H1 (cell line): Measurements from ENCODE around the gene ZNF394. TPM values are rescaled to one million over a fixed set of nuclear protein-coding genes. Genes with fewer than 3 reads are reported as not detected.

ENCODE experiments used
- CTCF ChIA-PET: fragments of 300-600 bp; sonication (Branson Sonifier 250); formaldehyde crosslinking; loops from one replicate; lab custom pipeline; 2021; ENCODE audit not compliant: partially characterized antibody; lab: Charles Lee
- POLR2A ChIA-PET: fragments of 300-600 bp; sonication (Branson Sonifier 250); formaldehyde crosslinking; loops from one replicate; lab custom pipeline; 2021; ENCODE audit warnings: inconsistent platforms; ENCODE audit not compliant: partially characterized antibody; lab: Charles Lee
- DNase-seq, 2 experiments: peaks; one replicate each; pipeline versions ENCODE4 v3.0.0 to v3.0.0-alpha.2; 2010 to 2022; ENCODE audit warnings: low spot score in 2 of 2, low read depth in 1 of 2, mixed read lengths in 1 of 2
- FAIRE-seq: peaks from 2 replicates; lab custom pipeline; 2011; peaks lifted over from hg19 to GRCh38; lab: Jason Lieb, UNC
- H2AFZ ChIP-seq: 2 replicates; pipeline ENCODE4 v1.8.1; 2012; ENCODE audit warnings: low read length, inconsistent platforms
- H2AK5ac ChIP-seq: 2 replicates; pipeline ENCODE4 v1.6.1; 2013; ENCODE audit warnings: low read depth, low read length
- H2BK120ac ChIP-seq: replicated peaks from 2 replicates; pipeline ENCODE3; 2013; ENCODE audit warnings: low read depth, low read length, inconsistent platforms
- H2BK12ac ChIP-seq: 2 replicates; pipeline ENCODE4 v1.6.1; 2013; ENCODE audit warnings: low read depth, low read length
- H2BK15ac ChIP-seq: 2 replicates; pipeline ENCODE4 v1.6.1; 2013; ENCODE audit warnings: low read length
- H2BK20ac ChIP-seq: 2 replicates; pipeline ENCODE4 v1.6.1; 2013; ENCODE audit warnings: low read length
- H2BK5ac ChIP-seq: 2 replicates; pipeline ENCODE4 v1.6.1; 2013; ENCODE audit warnings: low read depth, low read length
- H3K14ac ChIP-seq: 2 replicates; pipeline ENCODE4 v1.6.1; 2013; ENCODE audit warnings: inconsistent platforms; ENCODE audit not compliant: insufficient read length
- H3K18ac ChIP-seq: 2 replicates; pipeline ENCODE4 v1.6.1; 2013; ENCODE audit warnings: low read length; ENCODE audit errors: extremely low read depth
- H3K23ac ChIP-seq: 2 replicates; pipeline ENCODE4 v1.6.1; 2013; ENCODE audit warnings: inconsistent platforms; ENCODE audit not compliant: insufficient read length
- H3K23me2 ChIP-seq: 2 replicates; pipeline ENCODE4 v1.6.1; 2013; ENCODE audit warnings: low read depth, low read length
- H3K27ac ChIP-seq: 2 replicates; pipeline ENCODE4 v1.6.1; 2011; ENCODE audit warnings: low read depth, low read length, inconsistent platforms
- H3K27me3 ChIP-seq, 4 experiments: replicated peaks in 1 of 4; 1 replicate in 1 of 4; 2 replicates in 3 of 4; pipeline versions ENCODE4 v1.6.1 to v1.8.1; 2011 to 2013; ENCODE audit warnings: low read length in 3 of 4, mild to moderate bottlenecking in 3 of 4, inconsistent platforms in 2 of 4, mixed read lengths in 2 of 4, moderate library complexity in 1 of 4; ENCODE audit not compliant: control insufficient read depth in 3 of 4, insufficient read depth in 3 of 4; ENCODE audit errors: extremely low read depth in 1 of 4
- H3K36me3 ChIP-seq, 4 experiments: 2 replicates each; pipeline versions ENCODE4 v1.6.1 to v1.8.1; 2011 to 2013; ENCODE audit warnings: mild to moderate bottlenecking in 4 of 4, low read length in 3 of 4, moderate library complexity in 2 of 4, control low read depth in 1 of 4, inconsistent platforms in 1 of 4; ENCODE audit not compliant: insufficient read depth in 4 of 4, control insufficient read depth in 2 of 4
- H3K4ac ChIP-seq: replicated peaks from 2 replicates; pipeline ENCODE3; 2013; ENCODE audit warnings: low read length, low read depth, mixed read lengths, inconsistent platforms; ENCODE audit not compliant: insufficient read length
- H3K4me1 ChIP-seq, 4 experiments: replicated peaks in 1 of 4; 1 replicate in 1 of 4; 2 replicates in 3 of 4; pipeline versions ENCODE4 v1.6.1 to v1.8.1; 2011 to 2013; ENCODE audit warnings: low read length in 3 of 4, inconsistent platforms in 2 of 4, mixed read lengths in 1 of 4; ENCODE audit not compliant: insufficient read depth in 4 of 4, control insufficient read depth in 3 of 4
- H3K4me2 ChIP-seq, 2 experiments: 2 replicates each; pipeline versions ENCODE4 v1.6.1 to v1.8.1; 2011 to 2013; ENCODE audit warnings: low read depth in 2 of 2, low read length in 2 of 2, control low read depth in 1 of 2, inconsistent platforms in 1 of 2, mild to moderate bottlenecking in 1 of 2; ENCODE audit not compliant: insufficient read depth in 1 of 2
- H3K4me3 ChIP-seq, 4 experiments: fragments of 200-600, 300-600 bp in 1 of 4; sonication (generic), shearing (Covaris generic), sonication (Bioruptor Twin) in 1 of 4; 2 replicates each; pipeline versions ENCODE4 v1.5.1 to v1.8.1; 2011 to 2016; ENCODE audit warnings: low read length in 4 of 4, low read depth in 3 of 4, control low read depth in 2 of 4, inconsistent platforms in 2 of 4, mild to moderate bottlenecking in 2 of 4, mixed read lengths in 1 of 4, moderate library complexity in 1 of 4; ENCODE audit not compliant: insufficient read depth in 2 of 4; ENCODE audit errors: extremely low read depth in 1 of 4
- H3K56ac ChIP-seq: replicated peaks from 2 replicates; pipeline ENCODE3; 2013; ENCODE audit warnings: low read depth, mild to moderate bottlenecking, mixed read lengths, low read length, inconsistent platforms; ENCODE audit not compliant: insufficient read length
- H3K79me1 ChIP-seq: 2 replicates; pipeline ENCODE4 v1.6.1; 2013; ENCODE audit warnings: low read depth, low read length, control low read depth
- H3K79me2 ChIP-seq, 2 experiments: 2 replicates each; pipeline versions ENCODE4 v1.6.1 to v1.8.1; 2012 to 2013; ENCODE audit warnings: low read length in 2 of 2, mild to moderate bottlenecking in 2 of 2, inconsistent platforms in 1 of 2; ENCODE audit not compliant: insufficient read depth in 2 of 2, control insufficient read depth in 1 of 2
- H3K9ac ChIP-seq, 4 experiments: replicated peaks in 1 of 4; 1 replicate in 1 of 4; 2 replicates in 3 of 4; pipeline versions ENCODE4 v1.6.1 to v1.8.1; 2011 to 2013; ENCODE audit warnings: low read depth in 3 of 4, low read length in 3 of 4, control low read depth in 2 of 4, mild to moderate bottlenecking in 2 of 4, moderate library complexity in 2 of 4, inconsistent platforms in 1 of 4; ENCODE audit errors: extremely low read depth in 1 of 4
- H3K9me3 ChIP-seq, 2 experiments: 2 replicates each; pipeline versions ENCODE4 v1.6.1 to v1.8.1; 2012 to 2013; ENCODE audit warnings: mild to moderate bottlenecking in 2 of 2, moderate library complexity in 2 of 2, control low read depth in 1 of 2, inconsistent platforms in 1 of 2, low read depth in 1 of 2, low read length in 1 of 2, mixed read lengths in 1 of 2; ENCODE audit not compliant: insufficient read depth in 2 of 2
- H4K20me1 ChIP-seq, 2 experiments: replicated peaks in 1 of 2; 2 replicates each; pipeline versions ENCODE3 to v1.8.1; 2011 to 2013; ENCODE audit warnings: inconsistent platforms in 2 of 2, low read length in 2 of 2, mild to moderate bottlenecking in 1 of 2; ENCODE audit not compliant: insufficient read depth in 2 of 2, control insufficient read depth in 1 of 2
- H4K5ac ChIP-seq: 2 replicates; pipeline ENCODE4 v1.6.1; 2013; ENCODE audit warnings: low read length, low read depth, mixed read lengths, inconsistent platforms; ENCODE audit not compliant: insufficient read length
- H4K8ac ChIP-seq: 2 replicates; pipeline ENCODE4 v1.8.0; 2013; ENCODE audit warnings: mild to moderate bottlenecking, moderate library complexity, low read length, inconsistent platforms; ENCODE audit not compliant: insufficient read depth; ENCODE audit errors: extremely low read depth
- H4K91ac ChIP-seq: replicated peaks from 2 replicates; pipeline ENCODE3; 2013; ENCODE audit warnings: low read length, mixed read lengths, inconsistent platforms; ENCODE audit not compliant: insufficient read length
- CREB1 ChIP-seq: IDR thresholded peaks from 2 replicates; pipeline ENCODE4 v1.6.1; 2012; ENCODE audit warnings: inconsistent platforms
- NANOG ChIP-seq: IDR thresholded peaks from 2 replicates; pipeline ENCODE4 v1.6.1; 2011; ENCODE audit warnings: low read length, low read depth, mild to moderate bottlenecking, inconsistent platforms; ENCODE audit not compliant: insufficient read depth, poor library complexity, severe bottlenecking
- SIX5 ChIP-seq: IDR thresholded peaks from 2 replicates; pipeline ENCODE4 v1.6.1; 2011; ENCODE audit warnings: mild to moderate bottlenecking, low read depth, low read length
- SP4 ChIP-seq: IDR thresholded peaks from 2 replicates; pipeline ENCODE4 v1.6.1; 2012; ENCODE audit warnings: low read length, inconsistent platforms
- TAF7 ChIP-seq: optimal IDR thresholded peaks from 2 replicates; pipeline ENCODE3; 2011; ENCODE audit warnings: low read depth, mild to moderate bottlenecking, inconsistent platforms, low read length, moderate library complexity, borderline replicate concordance
- TCF12 ChIP-seq: IDR thresholded peaks from 2 replicates; pipeline ENCODE4 v1.6.1; 2011; ENCODE audit warnings: low read depth, mild to moderate bottlenecking, low read length
- TEAD4 ChIP-seq: IDR thresholded peaks from 2 replicates; pipeline ENCODE4 v1.6.1; 2012; ENCODE audit warnings: low read depth, low read length, inconsistent platforms, mixed read lengths
- WGBS, 2 experiments: shearing (Covaris generic) in 1 of 2; methylation state at CpG; one replicate each; pipeline versions ENCODE4 v1.1.6 to v1.1.7; 2013 to 2015; ENCODE audit warnings: low lambda C conversion rate in 2 of 2, mixed read lengths in 2 of 2, inconsistent platforms in 1 of 2, low coverage in 1 of 2, missing lambda C conversion rate in 1 of 2; ENCODE audit not compliant: insufficient replicate concordance in 2 of 2, insufficient coverage in 1 of 2, insufficient read length in 1 of 2; ENCODE audit errors: extremely low coverage in 1 of 2, missing lambda C conversion rate in 1 of 2; 5-methylcytosine and 5-hydroxymethylcytosine counted together
- polyA plus RNA-seq, 7 experiments: library from polyadenylated mRNA; depleted of rRNA in 3 of 7; stranded (reverse) in 5 of 7; unstranded in 2 of 7; fragments of >200 nt in 5 of 7; fragments of 200-250 nt in 2 of 7; gene quantifications; 1 replicate in 5 of 7; 2 replicates in 1 of 7; 4 replicates in 1 of 7; pipeline versions ENCODE4 v1.2.1 to v1.2.3, GENCODE V29; 2011 to 2013; ENCODE audit warnings: missing spikeins in 2 of 7, mixed read lengths in 2 of 7
- total RNA-seq: library from RNA; stranded (reverse); fragmentation: NEBNext Ultra II Directional; extraction: Animal tissue kit (Norgen Biotek cat#: 25700); gene quantifications from 2 replicates; pipeline ENCODE4 v1.2.1, GENCODE V29; 2021
- TF ChIP-seq, protein P1 (sequence below), 3 experiments: IDR thresholded peaks; 1 replicate in 2 of 3; 2 replicates in 1 of 3; pipeline versions ENCODE4 v1.5.1 to v1.6.1; 2011; ENCODE audit warnings: low read length in 3 of 3, mild to moderate bottlenecking in 3 of 3, inconsistent platforms in 2 of 3, low read depth in 1 of 3, moderate library complexity in 1 of 3; ENCODE audit not compliant: insufficient read depth in 1 of 3; ENCODE audit errors: control extremely low read depth in 1 of 3

Gene ZNF394
- total and polyA plus RNA-seq, 2 of the 8 experiments (the other 6 are each of a cell fraction or from before 2014, with no cell fraction given), result 6.6 to 19.3 TPM

DNA sequence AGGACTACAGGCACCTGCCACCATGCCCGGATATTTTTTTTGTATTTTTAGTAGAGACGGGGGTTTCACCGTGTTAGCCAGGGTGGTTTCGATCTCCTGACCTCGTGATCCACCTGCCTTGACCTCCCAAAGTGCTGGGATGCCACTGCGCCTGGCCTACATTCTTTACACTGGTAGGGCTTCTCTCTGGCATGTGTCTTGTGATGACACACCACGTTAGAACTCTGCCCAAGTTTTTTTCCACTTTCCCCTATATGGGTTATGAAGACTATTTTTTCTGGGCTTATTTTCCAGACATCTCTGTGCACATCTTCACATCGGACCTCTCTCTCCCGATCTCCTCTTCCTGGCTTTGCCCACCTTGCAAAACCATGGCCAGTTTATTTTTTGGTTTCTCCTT, 41.1 kb upstream of the ZNF394 start:
- FAIRE-seq (no peak), DNase-seq (no peak)
- Histone ChIP-seq H3K27ac (no peak overlapping the region), H3K4ac (no peak overlapping the region), H2BK20ac (no peak overlapping the region), H4K5ac (no peak overlapping the region), H3K9ac (no peak overlapping the region)
- TF ChIP-seq, protein P1, sequence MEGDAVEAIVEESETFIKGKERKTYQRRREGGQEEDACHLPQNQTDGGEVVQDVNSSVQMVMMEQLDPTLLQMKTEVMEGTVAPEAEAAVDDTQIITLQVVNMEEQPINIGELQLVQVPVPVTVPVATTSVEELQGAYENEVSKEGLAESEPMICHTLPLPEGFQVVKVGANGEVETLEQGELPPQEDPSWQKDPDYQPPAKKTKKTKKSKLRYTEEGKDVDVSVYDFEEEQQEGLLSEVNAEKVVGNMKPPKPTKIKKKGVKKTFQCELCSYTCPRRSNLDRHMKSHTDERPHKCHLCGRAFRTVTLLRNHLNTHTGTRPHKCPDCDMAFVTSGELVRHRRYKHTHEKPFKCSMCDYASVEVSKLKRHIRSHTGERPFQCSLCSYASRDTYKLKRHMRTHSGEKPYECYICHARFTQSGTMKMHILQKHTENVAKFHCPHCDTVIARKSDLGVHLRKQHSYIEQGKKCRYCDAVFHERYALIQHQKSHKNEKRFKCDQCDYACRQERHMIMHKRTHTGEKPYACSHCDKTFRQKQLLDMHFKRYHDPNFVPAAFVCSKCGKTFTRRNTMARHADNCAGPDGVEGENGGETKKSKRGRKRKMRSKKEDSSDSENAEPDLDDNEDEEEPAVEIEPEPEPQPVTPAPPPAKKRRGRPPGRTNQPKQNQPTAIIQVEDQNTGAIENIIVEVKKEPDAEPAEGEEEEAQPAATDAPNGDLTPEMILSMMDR (IDR thresholded peaks at IDR 0.05; ENCODE audit: control extremely low read depth in 1 of 3, insufficient read depth in 1 of 3, low read depth in 1 of 3, low read length in 3 of 3), result no peak
- TF ChIP-seq TEAD4 (no peak), TAF7 (no peak), SP4 (no peak), SIX5 (no peak), TCF12 (no peak), CREB1 (no peak), NANOG (no peak)
- TF ChIP-seq, all 59 proteins: peak for 0
- POLR2A ChIA-PET, result no interaction called here
- Histone ChIP-seq H2BK15ac (no peak overlapping the region), H4K20me1 (no peaks in the 10 kb centered on the region), H3K27me3 (no peaks in the 10 kb centered on the region), H2BK120ac (no peak overlapping the region), H3K9me3 (peaks cover 27 to 32% of the 10 kb centered on the region in 2 experiments), H3K18ac (no peak overlapping the region), H3K56ac (no peak overlapping the region), H3K4me2 (no peak overlapping the region), H4K91ac (no peak overlapping the region), H3K14ac (no peak overlapping the region), H2AFZ (no peak overlapping the region), H3K23me2 (no peaks in the 10 kb centered on the region), H3K4me1 (no peaks in the 10 kb centered on the region), H3K36me3 (no peaks in the 10 kb centered on the region; a peak in 1 of 8 replicates), H3K23ac (no peak overlapping the region), H3K79me1 (no peaks in the 10 kb centered on the region), H2AK5ac (no peak overlapping the region), H2BK5ac (no peak overlapping the region), H3K79me2 (no peaks in the 10 kb centered on the region), H4K8ac (no peak overlapping the region), H3K4me3 (no peak overlapping the region), H2BK12ac (no peak overlapping the region)
- WGBS, 2 experiments, result 84% methylated on average over 9 of the region's 9 CpGs; no CpG with 5 or more reads in 1 of the 2 experiments
- CTCF ChIA-PET, result interaction anchor here (1.2 kb wide), 1 partner anchor 23 kb away, joined by 3 read pairs; no protein-coding TSS in a partner anchor
